GM19452 (cell line): Measurements from ENCODE around the gene KIRREL3.

Experiments
- ATAC-seq: cut with Tn5 transposase; IDR thresholded peaks from one replicate; pipeline ENCODE4 v1.9.1; 2021; ENCODE audit not compliant: unreplicated experiment

The KIRREL3 gene

GRCh38 chr11:126748100-126748791 lies 252.3 kb downstream of the KIRREL3 start:
- ATAC-seq, result no peak

GRCh38 chr11:126747315-126747714 lies 253.3 kb downstream of the KIRREL3 start:
- ATAC-seq, result no peak

DNA sequence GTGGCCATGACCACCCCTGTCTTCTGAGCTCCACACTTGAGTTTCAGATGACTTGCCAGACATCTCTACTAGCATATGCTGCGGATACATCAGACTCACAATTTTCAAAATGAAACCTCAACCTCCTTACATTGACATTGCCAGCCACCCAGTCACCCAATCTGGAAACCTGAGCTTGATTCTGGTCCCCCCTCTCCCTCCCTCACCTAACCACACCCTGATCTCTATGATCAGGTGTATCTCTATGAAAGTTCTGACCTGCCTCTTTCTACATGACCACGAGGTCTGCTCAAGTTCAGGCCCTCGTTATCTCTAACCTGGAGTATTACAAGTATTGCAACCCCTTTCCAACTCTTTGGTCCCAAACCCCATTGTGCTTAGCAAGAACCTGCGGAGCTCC lies 254.1 kb downstream of the KIRREL3 start:
- ATAC-seq, result no peak

DNA sequence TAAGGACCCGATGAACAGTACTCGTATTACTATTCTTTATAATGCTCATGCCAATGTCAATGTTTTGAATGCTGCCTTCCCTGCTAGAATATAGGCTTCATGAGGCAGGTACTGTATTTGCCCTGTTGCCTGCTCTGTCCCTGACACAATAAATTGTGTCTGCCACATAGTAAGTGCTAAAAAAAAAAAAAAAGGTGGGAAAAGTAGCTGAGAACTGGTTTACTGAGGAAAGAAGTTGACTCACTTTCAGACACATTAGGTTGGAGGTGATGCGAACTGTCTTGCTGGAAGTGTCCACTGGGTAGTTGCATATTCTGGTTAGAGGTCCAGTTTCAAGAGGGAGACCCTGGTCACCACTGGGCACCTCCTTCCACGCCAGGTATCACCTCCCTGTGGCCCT lies 255.9 kb downstream of the KIRREL3 start:
- ATAC-seq, result no peak

DNA sequence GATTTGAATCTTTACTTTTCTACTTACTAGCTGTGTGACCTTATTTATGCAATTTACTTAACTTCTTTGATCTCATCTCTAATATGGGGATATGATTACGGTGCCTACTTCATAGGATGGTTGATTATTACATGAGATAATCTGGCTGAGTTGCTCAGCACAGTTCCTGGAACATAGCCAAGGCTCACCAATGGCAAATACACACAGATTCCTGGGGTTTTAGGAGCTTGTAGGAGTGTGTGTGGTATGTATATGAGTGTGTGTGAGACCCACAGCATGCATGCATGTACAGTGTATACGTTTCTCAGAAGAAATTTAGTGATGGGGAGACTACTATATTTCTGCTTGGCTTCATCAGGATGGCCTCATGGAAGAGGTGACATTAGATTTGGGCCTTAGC lies 256.9 kb downstream of the KIRREL3 start:
- ATAC-seq, result no peak

- no peak for ATAC-seq
These were observed 258.0 kb downstream of the KIRREL3 start for GRCh38 chr11:126742582-126742981.

- no peak for ATAC-seq
These were observed 259.7 kb downstream of the KIRREL3 start for GRCh38 chr11:126740846-126741245.

DNA sequence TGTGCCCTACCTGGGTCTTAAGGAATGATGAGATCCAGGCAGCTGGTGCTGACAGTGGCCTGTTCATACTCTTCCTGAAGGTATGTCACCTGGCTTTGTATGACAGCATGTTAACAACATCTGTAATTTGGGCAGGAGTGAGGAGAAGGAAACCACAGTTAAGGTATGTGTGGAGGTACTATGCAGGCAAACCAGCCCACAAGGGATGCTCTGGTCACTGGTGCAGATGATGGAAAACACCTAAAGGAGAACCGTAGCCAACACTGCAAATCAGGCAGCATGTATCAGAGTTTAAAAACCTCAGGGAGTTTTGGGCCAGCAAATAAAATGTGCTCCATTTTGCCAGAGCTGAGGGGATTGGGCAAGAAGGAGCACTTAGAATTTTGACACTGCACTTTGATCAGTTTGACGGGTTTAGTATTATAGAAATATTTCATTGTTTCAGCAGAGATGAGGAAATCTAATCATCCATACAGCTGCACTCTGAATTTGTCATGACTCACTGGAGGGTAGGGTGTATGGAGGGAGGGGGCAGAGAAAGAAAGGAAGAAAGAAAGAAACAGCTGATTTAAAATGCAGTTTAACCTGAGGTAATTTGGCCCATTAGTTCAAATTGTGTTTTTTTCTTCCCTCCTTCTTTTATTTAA lies 260.9 kb downstream of the KIRREL3 start:
- ATAC-seq, result no peak

- no peak for ATAC-seq
These were observed 262.1 kb downstream of the KIRREL3 start for GRCh38 chr11:126738295-126739031.

DNA sequence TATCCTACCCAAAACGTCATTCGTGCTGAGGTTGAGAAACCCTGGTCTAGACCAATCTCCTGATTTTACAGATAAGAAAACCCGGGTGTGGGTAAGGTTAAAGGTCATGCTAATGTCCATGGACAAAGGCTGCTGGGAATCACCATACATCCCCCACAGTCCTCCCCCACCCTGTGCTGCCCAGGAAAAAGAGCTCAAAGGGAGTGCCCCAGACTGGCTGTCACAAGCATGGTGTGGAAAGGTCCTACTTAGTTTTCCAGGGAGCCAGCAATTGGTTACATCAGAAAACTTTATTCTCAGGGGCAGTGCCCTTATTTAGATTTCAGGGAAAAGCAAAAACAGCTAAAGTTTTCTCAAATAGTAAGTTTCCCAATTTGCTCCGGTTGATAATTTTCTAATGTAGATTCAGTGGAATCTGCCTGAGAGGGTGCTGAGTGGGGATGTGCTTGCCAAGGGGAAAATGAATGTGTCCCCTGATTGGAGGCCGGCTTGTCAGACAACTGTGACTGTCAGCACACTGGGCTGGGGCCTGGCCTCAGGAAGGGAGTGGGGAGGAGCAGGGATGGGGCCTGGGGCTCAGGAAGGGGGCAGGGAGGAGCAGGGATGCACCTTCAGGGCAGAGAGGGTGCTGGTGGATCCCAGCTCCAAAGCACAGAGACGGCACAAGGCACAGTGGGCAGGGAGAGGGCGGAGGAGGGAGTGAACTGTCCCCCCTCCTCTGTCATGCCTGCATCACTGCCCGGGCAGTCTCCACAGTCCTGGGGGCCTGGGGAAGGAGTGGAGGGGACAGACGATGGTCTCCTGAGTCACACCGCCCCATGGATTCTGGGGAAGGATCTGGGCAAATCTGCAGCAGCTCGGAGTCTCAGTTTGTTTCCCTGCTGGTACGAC lies 263.6 kb downstream of the KIRREL3 start:
- ATAC-seq, result no peak

DNA sequence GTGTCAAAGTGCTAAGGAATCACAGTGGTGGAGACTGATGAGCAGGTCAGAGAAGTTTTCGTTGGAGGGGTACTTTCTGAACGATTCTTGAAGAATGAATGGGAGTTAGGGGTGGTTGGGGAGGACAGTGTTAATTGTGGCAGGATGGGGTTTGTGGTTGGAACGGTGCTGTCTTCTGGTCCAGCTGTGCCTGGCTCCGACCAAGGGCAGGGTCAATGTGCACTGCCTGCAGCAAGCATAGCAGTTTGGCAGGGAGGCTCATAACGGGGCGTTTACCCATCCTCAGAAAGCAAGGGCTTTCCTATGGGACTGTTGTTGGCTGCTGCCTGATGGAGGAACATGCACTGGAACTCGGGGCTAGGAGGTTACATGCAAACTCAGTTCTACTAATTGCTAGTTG lies 265.8 kb downstream of the KIRREL3 start:
- ATAC-seq, result no peak

GRCh38 chr11:126733685-126734084 lies 266.9 kb downstream of the KIRREL3 start:
- ATAC-seq, result no peak

- peak; percentile 81 for ATAC-seq
These were observed 267.6 kb downstream of the KIRREL3 start for GRCh38 chr11:126732981-126733380.

DNA sequence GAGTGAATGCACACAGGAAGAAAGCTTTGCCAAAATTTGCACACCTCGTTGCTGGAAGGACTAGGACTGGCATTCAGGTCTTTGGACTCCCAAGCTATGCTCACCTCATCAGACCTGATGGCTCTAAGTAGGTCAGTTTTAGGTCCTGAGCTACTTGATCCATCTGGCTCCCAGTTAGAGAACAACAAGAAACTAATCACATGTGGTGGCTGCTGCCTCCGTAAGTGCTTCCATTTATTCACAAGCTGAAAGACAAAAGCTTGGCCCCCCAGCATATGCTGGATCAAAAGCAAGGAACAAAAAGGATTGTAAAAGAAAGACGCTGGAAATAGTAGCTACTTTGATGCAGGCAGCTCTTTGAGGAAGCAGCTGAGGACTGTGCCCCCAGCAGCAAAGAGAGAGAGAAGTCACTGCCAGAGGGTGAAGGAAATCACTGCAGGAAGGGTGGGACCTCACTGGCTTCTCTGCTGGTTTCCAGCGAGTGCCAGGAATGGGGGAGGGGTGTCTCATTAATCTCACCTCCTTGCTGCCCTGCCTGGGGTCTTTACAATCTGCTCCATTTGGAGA lies 268.9 kb downstream of the KIRREL3 start:
- no peak for ATAC-seq

DNA sequence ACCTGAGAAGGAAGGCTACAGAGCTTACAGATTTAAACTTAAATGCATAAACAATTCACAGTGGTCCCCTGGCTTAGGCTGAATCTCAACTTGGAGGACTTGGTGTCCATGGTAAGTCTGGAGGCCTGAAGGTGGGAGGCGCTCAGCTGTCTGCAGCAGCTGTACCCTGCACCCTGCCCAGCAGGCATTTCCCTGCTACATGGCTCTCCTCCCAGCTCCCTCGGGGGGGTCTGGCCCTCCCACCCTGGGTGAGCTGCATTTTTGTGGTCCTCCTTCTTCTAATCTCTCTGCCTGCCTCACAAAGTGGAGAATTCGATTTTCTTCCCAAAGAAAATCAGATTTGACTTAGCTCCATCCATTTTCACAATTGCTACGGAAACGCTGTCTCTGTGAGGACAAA lies 273.2 kb downstream of the KIRREL3 start:
- ATAC-seq, result no peak

DNA sequence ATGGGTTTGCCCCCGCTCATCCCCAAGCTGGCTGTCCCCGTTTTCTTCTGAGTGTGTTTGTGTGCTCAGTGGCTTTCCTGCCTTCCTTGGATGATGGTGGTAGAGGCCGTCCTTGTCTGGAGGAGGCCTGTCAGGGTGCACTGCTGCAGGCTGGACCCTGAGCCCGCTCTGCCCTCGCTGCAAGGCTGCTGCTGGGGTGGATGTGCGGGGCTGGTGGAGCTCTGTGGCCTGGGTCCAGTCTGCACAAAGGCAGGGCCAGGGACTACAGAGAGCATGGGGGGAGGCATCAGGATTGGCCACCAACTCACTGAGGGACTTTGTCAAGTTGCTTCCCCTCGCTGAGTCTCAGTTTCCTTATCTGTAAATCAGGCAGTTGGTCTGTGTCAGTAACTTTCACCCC lies 275.0 kb downstream of the KIRREL3 start:
- no peak for ATAC-seq

DNA sequence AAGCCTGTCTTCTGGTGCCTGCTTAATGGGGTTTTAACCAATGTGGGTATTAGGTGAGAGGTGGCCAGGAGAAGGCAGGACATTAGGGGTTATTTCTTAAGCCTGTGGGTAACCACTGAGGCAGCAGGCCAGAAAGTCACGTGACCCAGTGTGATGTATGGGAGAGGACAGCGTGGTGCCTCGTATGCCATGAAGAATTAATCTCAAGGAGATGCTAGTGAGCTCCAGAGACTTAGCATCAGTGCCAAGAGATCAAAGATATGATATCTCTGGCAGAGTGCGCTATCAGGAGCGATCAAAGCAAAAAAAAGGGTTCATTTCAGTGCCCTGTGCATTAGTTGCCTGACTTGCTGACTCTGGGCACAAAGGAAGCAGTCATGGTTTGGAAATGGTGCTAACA lies 275.5 kb downstream of the KIRREL3 start:
- no peak for ATAC-seq

- no peak for ATAC-seq
These were observed 276.9 kb downstream of the KIRREL3 start for GRCh38 chr11:126723665-126724045.

DNA sequence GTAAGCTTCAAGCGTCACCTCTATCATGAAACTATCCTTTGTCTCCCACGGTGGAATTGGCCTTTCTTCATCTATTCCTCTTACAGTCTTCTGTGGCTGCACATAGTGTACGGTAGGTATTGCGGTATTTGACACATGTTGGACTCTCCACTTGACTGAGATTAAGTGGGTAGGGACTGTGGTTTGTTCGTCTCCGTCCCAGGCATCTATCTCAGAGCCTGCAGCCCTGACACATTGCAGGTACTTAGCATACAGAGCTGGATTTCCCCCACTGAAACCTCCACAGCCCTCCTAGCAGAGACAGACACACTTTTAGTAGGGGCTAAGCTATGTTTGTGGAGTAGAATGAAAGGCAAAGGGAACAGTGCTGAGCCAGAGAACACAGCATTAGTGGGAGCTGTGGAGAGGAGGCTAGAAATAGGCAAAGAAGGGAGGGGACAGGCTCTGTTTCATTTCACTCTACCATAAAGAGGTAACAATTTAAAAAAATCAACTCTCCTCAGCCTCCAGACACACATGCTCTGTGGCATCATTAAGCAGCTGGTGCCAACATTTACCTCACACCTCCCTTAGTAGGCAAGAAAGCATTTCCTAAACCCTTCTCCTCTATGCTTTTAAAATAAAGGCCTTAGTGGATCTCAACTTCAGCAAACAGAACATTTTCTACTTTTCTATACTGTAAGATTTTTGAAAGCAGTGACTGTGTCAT lies 277.5 kb downstream of the KIRREL3 start:
- ATAC-seq, result no peak

- no peak for ATAC-seq
These were observed 278.4 kb downstream of the KIRREL3 start for GRCh38 chr11:126722006-126722736.
